Hypothalamus (tissue), 51 donors: ENCODE results near the gene SLC22A13.
"Not testable (repeated sequence)": the region's sequence is repeated elsewhere in the genome, so short reads cannot be mapped to it uniquely, and the experiment has no call there.

ENCODE experiments used
- DNase-seq, 51 donors: peaks; one replicate each; lab custom pipeline; 2025; lab: John Stamatoyannopoulos, UW

SLC22A13 gene

GRCh38 chr3:38297053-38297452 is 31.4 kb downstream of the SLC22A13 start:
- not testable (repeated sequence) for DNase-seq

GRCh38 chr3:38297537-38297936 is 31.9 kb downstream of the SLC22A13 start:
- no peak for DNase-seq

GRCh38 chr3:38297947-38298711 is 32.5 kb downstream of the SLC22A13 start:
- DNase-seq = no peak

GRCh38 chr3:38306941-38307340 is 41.3 kb downstream of the SLC22A13 start:
- no peak for DNase-seq

GRCh38 chr3:38307599-38307998 is 42.0 kb downstream of the SLC22A13 start:
- DNase-seq = no peak

GRCh38 chr3:38308456-38308855 is 42.8 kb downstream of the SLC22A13 start:
- DNase-seq = no peak

GRCh38 chr3:38311476-38311875 is 45.9 kb downstream of the SLC22A13 start:
- no peak for DNase-seq

- no peak for DNase-seq
Observed at GRCh38 chr3:38311941-38312340, 46.3 kb downstream of the SLC22A13 start.

- no peak for DNase-seq
Observed at GRCh38 chr3:38312356-38312755, 46.7 kb downstream of the SLC22A13 start.

GRCh38 chr3:38313263-38313662 is 47.7 kb downstream of the SLC22A13 start:
- DNase-seq = no peak

- DNase-seq = no peak
Observed at GRCh38 chr3:38313695-38314094, 48.1 kb downstream of the SLC22A13 start.

- no peak for DNase-seq
Observed at GRCh38 chr3:38314112-38314763, 48.6 kb downstream of the SLC22A13 start.

- no peak for DNase-seq
Observed at GRCh38 chr3:38314764-38315487, 49.3 kb downstream of the SLC22A13 start.

- no peak for DNase-seq
Observed at GRCh38 chr3:38315488-38316230, 50.0 kb downstream of the SLC22A13 start.

GRCh38 chr3:38316356-38317191 is 51.0 kb downstream of the SLC22A13 start:
- no peak for DNase-seq

GRCh38 chr3:38317192-38317759 is 51.7 kb downstream of the SLC22A13 start:
- no peak for DNase-seq

- DNase-seq = no peak
Observed at GRCh38 chr3:38318766-38319671, 53.4 kb downstream of the SLC22A13 start.

- DNase-seq = not testable (repeated sequence)
Observed at GRCh38 chr3:38320638-38321037, 55.0 kb downstream of the SLC22A13 start.

GRCh38 chr3:38323060-38323459 is 57.4 kb downstream of the SLC22A13 start:
- DNase-seq = no peak
